Raji (cell line): ENCODE data around the gene IL22RA2.
A peak's percentile ranks its signal among the peaks of the same experiment; 100 is the strongest.

Experiments
- POLR2A ChIP-seq: IDR thresholded peaks from 2 replicates; pipeline ENCODE4 v1.6.1; 2011; ENCODE audit warnings: low read depth, low read length, control low read depth; ENCODE audit not compliant: insufficient read depth

IL22RA2 gene

GRCh38 chr6:137173501-137173900 lies at the start of gene IL22RA2:
Gene IL22RA2 (minus strand): TSS chr6:137173644. CDS start chr6:137161749, 11,895 bp downstream.
- TF ChIP-seq POLR2A = no peak

GRCh38 chr6:137222381-137222780 lies 48.9 kb upstream of the IL22RA2 start:
- no peak for TF ChIP-seq POLR2A

- no peak for TF ChIP-seq POLR2A
Measured at GRCh38 chr6:137219664-137220252, 46.3 kb upstream of the IL22RA2 start.

GRCh38 chr6:137218917-137219663 lies 45.6 kb upstream of the IL22RA2 start, which contains the start of gene IFNGR1:
Gene IFNGR1 (minus strand): TSS chr6:137219385. CDS start chr6:137219327, 58 bp downstream.
- peak; percentile 94 for TF ChIP-seq POLR2A

GRCh38 chr6:137218473-137218916 lies 45.1 kb upstream of the IL22RA2 start:
- no peak for TF ChIP-seq POLR2A

- no peak for TF ChIP-seq POLR2A
Measured at GRCh38 chr6:137217801-137218472, 44.5 kb upstream of the IL22RA2 start.

- no peak for TF ChIP-seq POLR2A
Measured at GRCh38 chr6:137216875-137217553, 43.6 kb upstream of the IL22RA2 start.

GRCh38 chr6:137216106-137216505 lies 42.7 kb upstream of the IL22RA2 start:
- TF ChIP-seq POLR2A = no peak

GRCh38 chr6:137214931-137215330 lies 41.5 kb upstream of the IL22RA2 start:
- TF ChIP-seq POLR2A = no peak

GRCh38 chr6:137213813-137214212 lies 40.4 kb upstream of the IL22RA2 start:
- TF ChIP-seq POLR2A = no peak

- no peak for TF ChIP-seq POLR2A
Measured at GRCh38 chr6:137213331-137213740, 39.9 kb upstream of the IL22RA2 start.

GRCh38 chr6:137211910-137212309 lies 38.5 kb upstream of the IL22RA2 start:
- TF ChIP-seq POLR2A = no peak

- no peak for TF ChIP-seq POLR2A
Measured at GRCh38 chr6:137210903-137211302, 37.5 kb upstream of the IL22RA2 start.

GRCh38 chr6:137208279-137208678 lies 34.8 kb upstream of the IL22RA2 start:
- no peak for TF ChIP-seq POLR2A

GRCh38 chr6:137206577-137206976 lies 33.1 kb upstream of the IL22RA2 start:
- no peak for TF ChIP-seq POLR2A
